ENCODE results near the gene YBX1.

YBX1 gene

DNA sequence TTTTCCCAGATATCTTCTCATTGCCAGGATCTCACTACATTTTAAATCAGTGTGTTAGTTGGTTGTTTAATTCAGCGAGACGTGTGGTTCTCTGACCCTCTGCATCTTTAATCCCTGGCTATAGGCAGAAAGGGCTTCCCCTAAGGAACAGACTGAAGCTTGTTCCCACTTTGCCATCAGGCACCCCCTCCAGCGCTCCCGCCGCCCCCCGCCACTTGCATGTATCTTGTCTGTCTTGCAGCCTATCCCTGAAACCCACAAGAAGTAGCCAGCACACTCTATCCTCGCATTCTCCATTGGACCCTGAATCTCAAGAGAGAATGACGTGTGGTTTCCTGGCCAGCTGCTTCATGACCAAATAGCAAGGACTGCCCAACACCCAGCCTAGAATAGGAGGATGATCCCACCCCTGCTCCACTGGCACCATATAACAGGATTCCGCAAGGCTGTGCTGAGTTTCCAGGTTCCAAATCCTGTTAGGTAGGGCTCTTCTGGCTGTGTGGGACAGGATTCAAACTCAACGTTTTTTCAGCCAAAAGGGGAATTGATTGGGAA lies 50.0 kb downstream of the YBX1 start:
- TF ChIP-seq, protein P1, sequence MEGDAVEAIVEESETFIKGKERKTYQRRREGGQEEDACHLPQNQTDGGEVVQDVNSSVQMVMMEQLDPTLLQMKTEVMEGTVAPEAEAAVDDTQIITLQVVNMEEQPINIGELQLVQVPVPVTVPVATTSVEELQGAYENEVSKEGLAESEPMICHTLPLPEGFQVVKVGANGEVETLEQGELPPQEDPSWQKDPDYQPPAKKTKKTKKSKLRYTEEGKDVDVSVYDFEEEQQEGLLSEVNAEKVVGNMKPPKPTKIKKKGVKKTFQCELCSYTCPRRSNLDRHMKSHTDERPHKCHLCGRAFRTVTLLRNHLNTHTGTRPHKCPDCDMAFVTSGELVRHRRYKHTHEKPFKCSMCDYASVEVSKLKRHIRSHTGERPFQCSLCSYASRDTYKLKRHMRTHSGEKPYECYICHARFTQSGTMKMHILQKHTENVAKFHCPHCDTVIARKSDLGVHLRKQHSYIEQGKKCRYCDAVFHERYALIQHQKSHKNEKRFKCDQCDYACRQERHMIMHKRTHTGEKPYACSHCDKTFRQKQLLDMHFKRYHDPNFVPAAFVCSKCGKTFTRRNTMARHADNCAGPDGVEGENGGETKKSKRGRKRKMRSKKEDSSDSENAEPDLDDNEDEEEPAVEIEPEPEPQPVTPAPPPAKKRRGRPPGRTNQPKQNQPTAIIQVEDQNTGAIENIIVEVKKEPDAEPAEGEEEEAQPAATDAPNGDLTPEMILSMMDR (IDR thresholded peaks at IDR 0.05; ENCODE audit: insufficient read depth, low read length) = no peak
- TF ChIP-seq SPI1 (IDR thresholded peaks at IDR 0.05; ENCODE audit: borderline replicate concordance, low read depth) (no peak), POLR2AphosphoS5 (IDR thresholded peaks at IDR 0.05; ENCODE audit: low read depth) (no peak), GABPA (IDR thresholded peaks at IDR 0.05; ENCODE audit: low read depth) (no peak)
- TF ChIP-seq, protein P2, sequence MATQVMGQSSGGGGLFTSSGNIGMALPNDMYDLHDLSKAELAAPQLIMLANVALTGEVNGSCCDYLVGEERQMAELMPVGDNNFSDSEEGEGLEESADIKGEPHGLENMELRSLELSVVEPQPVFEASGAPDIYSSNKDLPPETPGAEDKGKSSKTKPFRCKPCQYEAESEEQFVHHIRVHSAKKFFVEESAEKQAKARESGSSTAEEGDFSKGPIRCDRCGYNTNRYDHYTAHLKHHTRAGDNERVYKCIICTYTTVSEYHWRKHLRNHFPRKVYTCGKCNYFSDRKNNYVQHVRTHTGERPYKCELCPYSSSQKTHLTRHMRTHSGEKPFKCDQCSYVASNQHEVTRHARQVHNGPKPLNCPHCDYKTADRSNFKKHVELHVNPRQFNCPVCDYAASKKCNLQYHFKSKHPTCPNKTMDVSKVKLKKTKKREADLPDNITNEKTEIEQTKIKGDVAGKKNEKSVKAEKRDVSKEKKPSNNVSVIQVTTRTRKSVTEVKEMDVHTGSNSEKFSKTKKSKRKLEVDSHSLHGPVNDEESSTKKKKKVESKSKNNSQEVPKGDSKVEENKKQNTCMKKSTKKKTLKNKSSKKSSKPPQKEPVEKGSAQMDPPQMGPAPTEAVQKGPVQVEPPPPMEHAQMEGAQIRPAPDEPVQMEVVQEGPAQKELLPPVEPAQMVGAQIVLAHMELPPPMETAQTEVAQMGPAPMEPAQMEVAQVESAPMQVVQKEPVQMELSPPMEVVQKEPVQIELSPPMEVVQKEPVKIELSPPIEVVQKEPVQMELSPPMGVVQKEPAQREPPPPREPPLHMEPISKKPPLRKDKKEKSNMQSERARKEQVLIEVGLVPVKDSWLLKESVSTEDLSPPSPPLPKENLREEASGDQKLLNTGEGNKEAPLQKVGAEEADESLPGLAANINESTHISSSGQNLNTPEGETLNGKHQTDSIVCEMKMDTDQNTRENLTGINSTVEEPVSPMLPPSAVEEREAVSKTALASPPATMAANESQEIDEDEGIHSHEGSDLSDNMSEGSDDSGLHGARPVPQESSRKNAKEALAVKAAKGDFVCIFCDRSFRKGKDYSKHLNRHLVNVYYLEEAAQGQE (IDR thresholded peaks at IDR 0.05; ENCODE audit: insufficient replicate concordance, low read depth) = no peak
- Histone ChIP-seq H3K27ac (replicated peaks) (no peak overlapping the region), H3K4me3 (replicated peaks; ENCODE audit: insufficient read depth, low read length) (no peak overlapping the region), H3K27me3 (ENCODE audit: insufficient read depth, poor library complexity, severe bottlenecking) (no peaks in the 10 kb centered on the region)
- DNase-seq (ENCODE audit: low read depth in 1 of 2, low spot score in 1 of 2) = no peak

- no peak for DNase-seq (ENCODE audit: low read depth in 1 of 2, low spot score in 1 of 2)
- no peak overlapping the region for H3K27ac ChIP-seq (replicated peaks)
- TF ChIP-seq, protein P2 (IDR thresholded peaks at IDR 0.05; ENCODE audit: insufficient replicate concordance, low read depth) = no peak
- TF ChIP-seq SPI1 (IDR thresholded peaks at IDR 0.05; ENCODE audit: borderline replicate concordance, low read depth) = no peak
- TF ChIP-seq, protein P1 (IDR thresholded peaks at IDR 0.05; ENCODE audit: insufficient read depth, low read length) = no peak
- TF ChIP-seq GABPA (IDR thresholded peaks at IDR 0.05; ENCODE audit: low read depth) = no peak
- TF ChIP-seq POLR2AphosphoS5 (IDR thresholded peaks at IDR 0.05; ENCODE audit: low read depth) = no peak
- H3K4me3 ChIP-seq (replicated peaks; ENCODE audit: insufficient read depth, low read length) = no peak overlapping the region
- H3K27me3 ChIP-seq (ENCODE audit: insufficient read depth, poor library complexity, severe bottlenecking) = no peaks in the 10 kb centered on the region
Observed at GRCh38 chr1:42733415-42734200, 51.4 kb downstream of the YBX1 start.

- Histone ChIP-seq H3K27ac (replicated peaks) (no peak overlapping the region), H3K4me3 (replicated peaks; ENCODE audit: insufficient read depth, low read length) (no peak overlapping the region), H3K27me3 (ENCODE audit: insufficient read depth, poor library complexity, severe bottlenecking) (no peaks in the 10 kb centered on the region)
- DNase-seq (ENCODE audit: low read depth in 1 of 2, low spot score in 1 of 2) = no peak
- TF ChIP-seq GABPA (IDR thresholded peaks at IDR 0.05; ENCODE audit: low read depth) = no peak
- TF ChIP-seq, protein P1 (IDR thresholded peaks at IDR 0.05; ENCODE audit: insufficient read depth, low read length) = no peak
- no peak for TF ChIP-seq SPI1 (IDR thresholded peaks at IDR 0.05; ENCODE audit: borderline replicate concordance, low read depth)
Observed at GRCh38 chr1:42734201-42735035, 52.2 kb downstream of the YBX1 start.

Data from HL-60 (cell line).